ENCODE measurements around the gene AFG3L2.

DNA sequence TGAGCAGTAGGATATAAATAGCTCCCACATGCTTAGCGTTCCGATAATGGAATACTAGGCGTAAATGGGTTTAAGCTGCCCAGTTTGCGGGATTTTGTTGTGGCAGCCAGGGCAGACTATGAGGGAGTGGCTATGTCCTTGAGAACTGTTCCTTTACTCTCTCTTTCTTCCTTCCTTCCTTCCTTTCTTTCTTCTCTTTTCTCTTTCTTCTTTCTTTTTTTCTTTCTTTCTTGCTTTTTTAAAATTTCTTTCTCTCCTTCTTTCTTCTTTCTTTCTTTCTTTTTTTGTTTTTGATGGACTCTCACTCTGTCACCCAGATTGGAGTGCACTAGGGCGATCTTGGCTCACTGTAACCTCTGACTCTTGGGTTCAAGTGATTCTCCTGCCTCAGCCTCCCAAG, 21.6 kb upstream of the AFG3L2 start:
- TF ChIP-seq EP300 (IDR thresholded peaks at IDR 0.05), result no peak
- TF ChIP-seq, protein P1, sequence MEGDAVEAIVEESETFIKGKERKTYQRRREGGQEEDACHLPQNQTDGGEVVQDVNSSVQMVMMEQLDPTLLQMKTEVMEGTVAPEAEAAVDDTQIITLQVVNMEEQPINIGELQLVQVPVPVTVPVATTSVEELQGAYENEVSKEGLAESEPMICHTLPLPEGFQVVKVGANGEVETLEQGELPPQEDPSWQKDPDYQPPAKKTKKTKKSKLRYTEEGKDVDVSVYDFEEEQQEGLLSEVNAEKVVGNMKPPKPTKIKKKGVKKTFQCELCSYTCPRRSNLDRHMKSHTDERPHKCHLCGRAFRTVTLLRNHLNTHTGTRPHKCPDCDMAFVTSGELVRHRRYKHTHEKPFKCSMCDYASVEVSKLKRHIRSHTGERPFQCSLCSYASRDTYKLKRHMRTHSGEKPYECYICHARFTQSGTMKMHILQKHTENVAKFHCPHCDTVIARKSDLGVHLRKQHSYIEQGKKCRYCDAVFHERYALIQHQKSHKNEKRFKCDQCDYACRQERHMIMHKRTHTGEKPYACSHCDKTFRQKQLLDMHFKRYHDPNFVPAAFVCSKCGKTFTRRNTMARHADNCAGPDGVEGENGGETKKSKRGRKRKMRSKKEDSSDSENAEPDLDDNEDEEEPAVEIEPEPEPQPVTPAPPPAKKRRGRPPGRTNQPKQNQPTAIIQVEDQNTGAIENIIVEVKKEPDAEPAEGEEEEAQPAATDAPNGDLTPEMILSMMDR (IDR thresholded peaks at IDR 0.05), result no peak
